ENCODE results near the gene AUTS2.
"Not testable (repeated sequence)": the region's sequence is repeated elsewhere in the genome, so short reads cannot be mapped to it uniquely, and the experiment has no call there.

The AUTS2 gene

DNA sequence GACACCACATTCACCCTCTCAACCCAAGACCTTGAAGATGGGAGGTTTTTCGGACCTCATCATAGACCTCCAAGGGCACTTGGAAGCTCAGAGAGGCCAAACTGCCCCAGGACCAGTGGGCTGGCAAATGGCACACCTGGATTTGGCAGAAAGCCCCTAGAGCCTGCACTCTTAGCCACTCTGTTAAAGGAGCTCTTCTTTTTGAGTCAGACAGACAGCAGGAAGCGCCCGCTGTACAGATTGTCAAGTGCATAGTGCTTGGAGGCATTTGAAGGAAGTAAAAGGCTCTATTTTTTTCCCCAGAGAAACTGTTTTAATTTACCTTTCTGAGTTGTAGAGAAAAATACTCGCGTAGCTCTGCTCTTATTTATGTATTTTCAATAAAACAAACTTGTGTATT, 1125.1 kb downstream of the AUTS2 start:
- no peak for DNase-seq (ENCODE audit: low read depth)

GRCh38 chr7:70725448-70725847, 1127.2 kb downstream of the AUTS2 start:
- DNase-seq (ENCODE audit: low read depth) = no peak

- no peak for DNase-seq (ENCODE audit: low read depth)
Measured at GRCh38 chr7:70726294-70726693, 1128.0 kb downstream of the AUTS2 start.

GRCh38 chr7:70726951-70727378, 1128.7 kb downstream of the AUTS2 start:
- DNase-seq (ENCODE audit: low read depth) = no peak

DNA sequence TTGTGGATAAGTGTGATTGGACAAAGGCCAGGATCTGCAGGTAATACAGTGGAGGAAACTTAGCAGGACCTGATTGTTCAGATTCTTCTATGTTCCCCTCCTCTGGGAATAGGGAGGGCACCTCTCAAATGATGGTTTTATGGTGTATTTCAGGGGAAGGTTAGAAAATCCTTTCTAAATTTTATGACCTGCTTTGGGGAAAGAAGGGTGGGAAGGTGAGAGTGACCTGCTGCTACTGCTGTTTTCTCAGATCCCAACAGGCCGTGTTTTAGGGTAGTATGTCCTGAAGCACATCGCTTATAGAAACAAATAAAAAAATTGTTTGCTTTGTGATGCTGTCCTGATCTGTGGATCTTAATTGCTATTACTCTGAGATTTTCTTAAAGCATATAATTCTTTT, 1129.6 kb downstream of the AUTS2 start:
- DNase-seq (ENCODE audit: low read depth) = no peak

DNA sequence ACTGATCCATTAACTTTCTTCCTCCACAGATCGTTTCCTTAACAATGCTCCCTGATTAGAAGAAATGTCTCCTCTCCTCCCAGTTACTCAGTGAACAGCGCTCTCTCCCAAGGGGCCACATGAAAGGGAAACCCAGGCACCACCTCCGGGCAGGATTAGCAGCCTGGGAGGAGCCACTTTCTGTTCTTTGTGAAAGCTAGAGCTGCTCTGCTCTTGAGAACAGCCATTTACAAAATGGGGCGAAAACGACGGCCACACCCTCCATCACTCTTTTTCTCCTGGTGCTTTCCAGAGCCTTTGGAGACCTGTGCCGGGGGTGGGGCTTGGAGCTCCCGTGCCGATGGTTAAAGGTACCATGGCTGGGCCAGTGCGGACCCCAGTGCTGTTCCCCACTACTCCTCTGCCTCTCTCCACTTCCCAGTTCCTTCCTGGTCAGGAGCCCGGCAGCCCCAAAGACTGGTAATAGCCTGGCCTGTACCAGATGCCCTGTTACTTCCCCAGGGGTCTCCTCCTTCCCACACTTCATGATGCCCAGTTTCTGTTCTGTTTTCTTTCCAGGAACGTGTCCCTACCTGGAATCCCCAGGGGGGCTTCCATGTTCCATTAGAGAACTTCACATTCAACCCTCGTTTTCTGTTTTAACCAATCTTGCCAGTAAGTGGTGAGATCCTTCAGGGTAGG, 1130.7 kb downstream of the AUTS2 start:
- no peak for DNase-seq (ENCODE audit: low read depth)

DNA sequence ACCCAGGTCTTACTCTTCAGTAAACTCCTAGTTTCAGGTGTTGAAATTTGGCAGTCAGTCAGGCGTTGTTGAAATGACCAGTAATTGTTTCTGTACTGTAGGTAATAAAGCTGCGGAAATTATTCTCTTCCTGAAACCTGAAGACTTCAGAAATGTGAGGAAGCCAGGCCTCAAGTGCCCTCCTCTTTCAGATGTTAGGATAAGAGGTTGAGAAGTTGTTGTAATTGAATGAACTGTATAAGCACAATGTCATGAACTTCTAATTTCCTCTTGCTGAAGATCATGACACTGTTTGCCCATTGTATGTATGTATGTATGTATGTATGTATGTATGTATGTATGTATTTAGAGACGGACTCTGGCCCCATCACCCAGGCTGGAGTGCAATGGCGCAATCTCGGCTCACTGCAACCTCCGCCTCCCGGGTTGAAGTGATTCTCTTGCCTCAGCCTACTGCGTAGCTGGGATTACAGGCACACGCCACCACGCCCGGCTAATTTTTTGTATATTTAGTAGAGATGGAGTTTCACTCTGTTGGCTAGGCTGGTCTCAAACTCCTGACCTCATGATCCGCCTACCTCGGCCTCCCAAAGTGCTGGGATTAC, 1131.4 kb downstream of the AUTS2 start:
- not testable (repeated sequence) for DNase-seq (ENCODE audit: low read depth)

DNA sequence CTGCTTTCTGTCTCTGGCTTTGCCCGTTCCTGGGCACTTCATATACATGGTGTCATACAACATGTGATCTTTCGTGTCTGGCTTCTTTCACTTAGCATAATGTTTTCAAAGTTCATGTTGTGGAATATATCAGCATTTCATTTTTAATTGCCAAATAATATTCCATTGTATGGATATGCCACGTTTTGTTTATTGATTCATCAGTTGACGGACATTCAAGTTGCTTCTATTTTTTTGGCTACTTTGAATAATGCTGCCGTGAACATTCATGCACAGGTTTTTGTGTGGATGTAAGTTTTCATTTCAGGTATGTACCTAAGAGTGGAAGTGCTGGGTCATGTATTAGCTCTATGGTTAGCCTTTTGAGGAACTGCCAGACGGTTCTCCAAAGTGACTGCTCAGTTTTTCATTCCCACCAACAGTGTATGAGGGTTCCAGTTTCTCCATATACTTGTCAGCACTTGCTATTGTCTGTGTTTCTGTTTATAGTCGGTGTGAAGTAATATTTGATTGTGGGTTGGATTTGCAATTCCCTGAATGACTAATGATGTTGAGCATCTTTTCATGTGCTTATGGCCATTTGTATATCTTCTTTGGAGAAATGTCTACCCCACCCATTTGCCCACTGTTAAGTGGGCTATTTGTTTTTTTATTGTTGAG, 1132.3 kb downstream of the AUTS2 start:
- no peak for DNase-seq (ENCODE audit: low read depth)

- no peak for DNase-seq (ENCODE audit: low read depth)
Measured at GRCh38 chr7:70733090-70733489, 1134.8 kb downstream of the AUTS2 start.

GRCh38 chr7:70734411-70734810, 1136.1 kb downstream of the AUTS2 start:
- DNase-seq (ENCODE audit: low read depth) = no peak

- no peak for DNase-seq (ENCODE audit: low read depth)
Measured at GRCh38 chr7:70735313-70735712, 1137.0 kb downstream of the AUTS2 start.

DNA sequence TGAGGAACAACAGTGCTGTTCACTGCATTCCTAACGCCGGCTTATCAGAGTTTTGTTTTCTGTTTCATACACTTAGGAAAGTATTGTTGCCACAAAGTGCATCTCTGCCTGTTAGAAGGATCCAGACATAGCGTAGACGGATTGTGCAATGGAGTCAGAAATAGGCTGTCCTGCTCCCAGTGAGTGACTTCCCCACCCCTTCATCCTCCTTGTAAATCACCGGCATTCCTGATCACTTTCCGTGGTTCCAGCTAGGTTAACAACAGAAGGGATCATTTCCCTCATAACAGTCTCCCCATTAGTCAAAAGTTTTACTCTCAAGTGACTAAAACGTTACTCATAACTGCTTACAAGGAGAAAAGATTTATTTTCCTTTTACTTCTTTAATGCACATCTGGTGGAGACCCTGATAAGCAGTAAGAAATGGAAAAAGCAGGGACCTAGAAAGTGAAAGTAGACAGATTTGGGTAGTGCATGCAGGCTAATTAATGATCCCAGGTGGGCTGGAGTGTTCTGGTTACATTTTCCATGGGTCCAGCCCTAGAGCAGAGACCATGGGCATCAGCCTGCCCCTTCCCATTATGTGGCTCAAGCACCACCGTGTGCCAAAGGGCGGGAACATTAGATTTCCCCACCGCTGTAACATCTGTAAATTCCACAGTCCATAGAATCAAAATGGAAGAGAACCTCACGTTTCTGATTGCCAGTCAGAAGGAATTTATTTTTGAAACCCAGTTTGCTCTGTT, 1138.6 kb downstream of the AUTS2 start:
- no peak for DNase-seq (ENCODE audit: low read depth)

DNA sequence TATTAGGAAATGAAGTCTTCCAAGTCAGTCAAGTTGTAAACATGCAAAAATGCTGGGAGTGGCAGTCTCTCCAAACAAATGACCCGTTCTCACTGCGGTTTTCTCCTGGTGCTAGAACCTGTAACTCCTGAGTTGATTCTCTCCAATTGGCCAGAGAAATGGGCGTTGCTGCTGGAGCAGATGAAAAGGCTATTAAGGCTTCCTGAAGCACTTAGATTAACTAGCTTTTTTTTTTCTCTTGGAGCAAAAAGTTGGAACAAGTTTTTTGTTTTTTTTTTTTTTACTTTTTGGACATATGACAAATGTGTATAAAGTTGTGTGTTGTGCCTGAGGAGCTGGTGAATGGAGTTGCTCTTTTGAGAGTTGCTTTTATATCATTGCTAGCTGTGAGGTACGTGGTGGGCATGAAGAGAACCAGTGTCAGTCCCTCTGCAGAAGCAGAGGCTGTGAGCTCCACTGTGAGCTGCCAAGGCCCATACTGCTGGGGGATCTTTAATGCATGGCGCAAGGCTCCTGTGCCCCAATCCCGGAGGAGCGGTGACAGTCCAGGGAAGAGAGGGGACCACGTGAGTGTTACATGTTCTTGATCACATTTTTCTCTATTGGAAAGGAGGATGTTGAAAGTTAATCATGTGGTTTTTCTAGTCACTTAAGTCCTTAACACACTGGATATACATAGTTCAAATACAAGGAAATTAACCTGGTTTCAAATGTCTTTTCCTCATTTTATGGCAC, 1140.0 kb downstream of the AUTS2 start:
- DNase-seq (ENCODE audit: low read depth) = no peak

DNA sequence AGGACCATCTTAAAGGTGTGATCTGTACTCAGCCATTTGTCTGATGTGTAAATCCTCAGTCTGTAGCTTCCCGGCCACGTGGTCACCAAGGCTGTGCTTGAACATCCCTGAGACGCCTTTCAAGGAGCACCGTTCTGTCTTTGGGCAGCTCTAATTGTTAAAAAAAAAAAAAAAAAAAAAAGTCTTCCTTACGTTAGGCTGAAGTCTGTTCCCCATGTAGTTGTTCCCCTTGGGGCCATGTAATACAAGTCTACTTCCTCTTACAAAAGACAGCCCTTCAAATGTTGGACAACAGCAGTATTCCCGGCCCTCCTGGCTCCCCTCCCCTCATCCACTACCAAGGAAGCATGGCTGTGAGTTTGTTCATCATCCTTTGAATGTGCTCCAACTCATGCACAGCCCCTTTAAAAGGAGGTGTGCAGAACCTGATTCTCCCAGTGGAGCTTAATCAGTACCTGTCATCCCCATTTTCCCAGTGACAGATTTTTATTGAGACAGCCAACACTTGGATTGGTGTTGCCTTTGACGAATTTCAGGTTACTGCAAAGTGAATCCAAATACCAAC, 1141.5 kb downstream of the AUTS2 start:
- no peak for DNase-seq (ENCODE audit: low read depth)

- no peak for DNase-seq (ENCODE audit: low read depth)
Measured at GRCh38 chr7:70741666-70742065, 1143.4 kb downstream of the AUTS2 start.

GRCh38 chr7:70743531-70744325, 1145.5 kb downstream of the AUTS2 start:
- DNase-seq (ENCODE audit: low read depth) = no peak

GRCh38 chr7:70744492-70744891, 1146.2 kb downstream of the AUTS2 start:
- no peak for DNase-seq (ENCODE audit: low read depth)

DNA sequence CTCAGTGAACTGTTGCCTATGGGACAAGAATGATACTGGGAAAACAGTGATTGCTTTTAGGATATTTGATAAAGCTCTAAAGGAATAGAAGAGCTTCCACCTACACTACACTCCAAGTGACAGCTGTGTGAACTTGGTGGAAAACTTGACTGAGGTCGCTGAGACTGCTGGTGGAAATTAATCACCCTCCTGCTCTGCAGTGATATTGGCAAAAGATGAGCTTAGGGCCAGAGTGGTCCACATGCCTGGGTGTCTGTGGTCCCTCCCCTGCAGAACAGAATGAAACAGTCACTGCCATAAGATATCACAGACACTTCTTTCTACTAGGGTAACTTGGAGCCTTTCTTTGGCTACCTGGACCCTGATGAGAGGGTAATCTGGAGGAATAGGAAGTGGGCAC, 1151.6 kb downstream of the AUTS2 start:
- no peak for DNase-seq (ENCODE audit: low read depth)

GRCh38 chr7:70751895-70752294, 1153.6 kb downstream of the AUTS2 start:
- no peak for DNase-seq (ENCODE audit: low read depth)

DNA sequence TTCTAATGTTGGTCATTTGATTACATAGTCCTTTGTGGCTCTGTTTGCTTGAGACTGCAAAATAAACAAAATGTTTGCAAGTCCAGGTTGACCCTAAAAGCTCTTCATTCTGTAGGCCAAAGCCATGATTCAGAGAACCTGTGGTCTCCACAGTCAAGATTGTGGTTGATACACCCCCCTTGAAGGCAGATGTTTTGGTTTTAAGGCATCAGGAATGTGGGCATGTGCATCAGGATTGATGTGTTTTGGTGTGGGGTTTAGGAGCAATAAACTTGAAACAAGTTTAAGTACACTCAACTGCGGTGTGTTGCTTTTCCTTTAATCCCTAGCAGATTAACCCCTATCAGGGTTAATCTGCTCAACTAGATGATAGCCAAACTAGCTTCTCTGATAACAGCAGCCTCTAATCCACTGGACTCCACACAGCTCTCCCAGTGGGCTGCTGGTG, 1154.5 kb downstream of the AUTS2 start:
- DNase-seq (ENCODE audit: low read depth) = no peak

GRCh38 chr7:70756789-70757188, 1158.5 kb downstream of the AUTS2 start:
- no peak for DNase-seq (ENCODE audit: low read depth)
